Measurements from ENCODE around the gene MED22. TPM values are rescaled to one million over a fixed set of nuclear protein-coding genes. Genes with fewer than 3 reads are reported as not detected.

Gene MED22
- total RNA-seq, 1 donor from 2014 or later: 31.7 TPM

DNA sequence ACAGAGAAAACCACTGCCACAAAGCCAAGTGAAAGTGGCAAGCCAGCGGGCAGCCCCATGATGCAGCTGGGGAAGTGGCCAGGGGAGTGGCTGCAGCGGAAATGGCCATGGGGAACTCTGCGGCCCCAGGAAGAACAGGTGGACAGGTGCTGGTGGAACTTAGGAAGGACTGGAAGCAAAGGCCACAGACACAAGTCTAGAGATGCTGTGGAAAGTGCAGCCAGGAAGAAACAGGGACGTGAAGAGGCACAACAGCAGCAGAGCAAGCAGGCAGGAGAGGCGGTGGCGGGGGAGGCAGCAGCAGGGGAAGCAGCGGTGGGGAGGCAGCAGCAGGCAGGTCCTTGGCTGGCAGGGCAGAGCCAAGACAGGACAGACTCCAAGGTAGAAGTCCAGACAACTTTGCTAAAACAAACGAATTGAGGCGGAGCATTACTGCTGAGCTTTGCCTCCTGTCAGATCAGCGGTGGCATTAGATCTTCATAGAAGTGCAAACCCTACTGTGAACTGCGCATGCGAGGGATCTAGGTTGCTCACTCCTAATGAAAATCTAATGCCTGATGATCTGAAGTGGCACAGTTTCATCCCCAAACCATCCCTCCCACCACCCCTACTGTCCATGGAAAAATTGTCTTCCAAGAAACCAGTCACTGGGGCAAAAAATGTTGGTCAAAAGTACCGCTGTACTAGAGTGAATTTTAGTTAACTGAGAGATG, 23.8 kb downstream of the MED22 start:
- peaks cover 9% of the 10 kb centered on the region for H3K36me3 Mint-ChIP-seq
- Histone ChIP-seq H4K20me1 (ENCODE audit: low read depth) (no peaks in the 10 kb centered on the region), H3K27me3 (no peaks in the 10 kb centered on the region), H3K27ac (no peak overlapping the region), H3K79me2 (ENCODE audit: low read depth) (no peaks in the 10 kb centered on the region), H3K9ac (no peak overlapping the region), H2AFZ (replicated peaks) (no peak overlapping the region), H3K36me3 (no peaks in the 10 kb centered on the region), H3K4me3 (no peak overlapping the region), H3K4me2 (no peak overlapping the region), H3K4me1 (no peaks in the 10 kb centered on the region), H3K9me3 (ENCODE audit: low read depth) (peaks cover 4% of the 10 kb centered on the region), H3F3A (ENCODE audit: low read depth) (no peaks in the 10 kb centered on the region)
- H3K4me1 Mint-ChIP-seq: no peaks in the 10 kb centered on the region
- DNase-seq (ENCODE audit: low spot score): no peak
- H3K27me3 Mint-ChIP-seq (ENCODE audit: insufficient read depth, low read depth): peaks cover 18% of the 10 kb centered on the region
- H3K27ac Mint-ChIP-seq: no peak overlapping the region
- H3K9me3 Mint-ChIP-seq: peaks cover 22% of the 10 kb centered on the region
- TF ChIP-seq, protein P1, sequence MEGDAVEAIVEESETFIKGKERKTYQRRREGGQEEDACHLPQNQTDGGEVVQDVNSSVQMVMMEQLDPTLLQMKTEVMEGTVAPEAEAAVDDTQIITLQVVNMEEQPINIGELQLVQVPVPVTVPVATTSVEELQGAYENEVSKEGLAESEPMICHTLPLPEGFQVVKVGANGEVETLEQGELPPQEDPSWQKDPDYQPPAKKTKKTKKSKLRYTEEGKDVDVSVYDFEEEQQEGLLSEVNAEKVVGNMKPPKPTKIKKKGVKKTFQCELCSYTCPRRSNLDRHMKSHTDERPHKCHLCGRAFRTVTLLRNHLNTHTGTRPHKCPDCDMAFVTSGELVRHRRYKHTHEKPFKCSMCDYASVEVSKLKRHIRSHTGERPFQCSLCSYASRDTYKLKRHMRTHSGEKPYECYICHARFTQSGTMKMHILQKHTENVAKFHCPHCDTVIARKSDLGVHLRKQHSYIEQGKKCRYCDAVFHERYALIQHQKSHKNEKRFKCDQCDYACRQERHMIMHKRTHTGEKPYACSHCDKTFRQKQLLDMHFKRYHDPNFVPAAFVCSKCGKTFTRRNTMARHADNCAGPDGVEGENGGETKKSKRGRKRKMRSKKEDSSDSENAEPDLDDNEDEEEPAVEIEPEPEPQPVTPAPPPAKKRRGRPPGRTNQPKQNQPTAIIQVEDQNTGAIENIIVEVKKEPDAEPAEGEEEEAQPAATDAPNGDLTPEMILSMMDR (IDR thresholded peaks at IDR 0.05): no peak
- no peak for TF ChIP-seq EZH2 (IDR thresholded peaks at IDR 0.05)
- no peak for TF ChIP-seq EZH2phosphoT487 (IDR thresholded peaks at IDR 0.05)
- peak overlapping the region; percentile 1 for H3K4me3 Mint-ChIP-seq

DNA sequence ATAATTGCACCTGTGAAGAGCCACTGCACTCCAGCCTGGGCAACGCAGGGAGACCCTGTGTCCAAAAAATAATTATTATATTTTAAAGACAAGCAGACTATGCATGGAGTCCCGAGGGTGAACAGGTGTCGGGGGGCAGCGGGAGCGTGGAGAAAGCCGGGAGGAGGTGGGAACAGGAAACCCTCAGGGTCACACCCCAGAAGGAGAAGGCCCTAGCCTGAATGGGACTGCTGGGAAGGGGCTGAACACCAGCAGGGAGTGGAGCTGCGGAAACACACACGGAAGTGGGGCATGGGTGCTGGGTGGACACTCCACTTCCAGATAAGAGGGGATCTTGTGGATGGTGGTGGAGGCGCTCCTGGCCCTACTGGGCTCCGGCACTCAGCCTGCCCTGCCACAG, 24.7 kb downstream of the MED22 start:
- peaks cover 19% of the 10 kb centered on the region for H3K9me3 Mint-ChIP-seq
- Histone ChIP-seq H4K20me1 (ENCODE audit: low read depth) (no peaks in the 10 kb centered on the region), H3K27ac (no peak overlapping the region), H2AFZ (replicated peaks) (no peak overlapping the region), H3K4me1 (no peaks in the 10 kb centered on the region), H3K36me3 (no peaks in the 10 kb centered on the region), H3K9me3 (ENCODE audit: low read depth) (peaks cover 4% of the 10 kb centered on the region), H3K4me2 (no peak overlapping the region), H3K4me3 (no peak overlapping the region), H3F3A (ENCODE audit: low read depth) (no peaks in the 10 kb centered on the region), H3K9ac (no peak overlapping the region), H3K27me3 (no peaks in the 10 kb centered on the region), H3K79me2 (ENCODE audit: low read depth) (no peaks in the 10 kb centered on the region)
- no peaks in the 10 kb centered on the region for H3K4me1 Mint-ChIP-seq
- H3K27ac Mint-ChIP-seq: no peak overlapping the region
- no peak overlapping the region for H3K4me3 Mint-ChIP-seq
- H3K36me3 Mint-ChIP-seq: peaks cover 3% of the 10 kb centered on the region
- TF ChIP-seq, protein P1 (IDR thresholded peaks at IDR 0.05): no peak
- TF ChIP-seq EZH2phosphoT487 (IDR thresholded peaks at IDR 0.05): no peak
- no peak for TF ChIP-seq EZH2 (IDR thresholded peaks at IDR 0.05)
- no peak for DNase-seq (ENCODE audit: low spot score)
- peaks cover 12% of the 10 kb centered on the region for H3K27me3 Mint-ChIP-seq (ENCODE audit: insufficient read depth, low read depth)

DNA sequence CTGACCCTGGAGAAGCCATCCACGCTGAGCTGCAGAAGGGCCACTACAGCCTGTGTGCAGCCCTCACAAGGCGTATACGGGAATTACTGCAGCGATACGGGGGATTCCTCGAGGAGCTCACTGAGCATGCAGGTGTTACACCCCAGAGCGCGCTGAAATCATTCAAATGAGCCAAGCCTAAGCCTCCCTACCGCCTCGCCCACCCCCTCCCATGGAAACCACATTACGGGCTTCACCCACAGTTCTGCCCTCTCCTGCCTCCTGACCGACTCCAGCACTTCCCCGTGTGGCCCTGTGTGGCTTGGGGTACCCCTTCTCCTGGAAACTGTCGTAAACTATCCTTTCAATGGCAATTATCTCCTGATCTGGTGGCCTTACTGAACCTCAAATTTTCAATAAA, 25.2 kb downstream of the MED22 start:
- Histone ChIP-seq H3K4me3 (no peak overlapping the region), H3F3A (ENCODE audit: low read depth) (no peaks in the 10 kb centered on the region), H2AFZ (replicated peaks) (no peak overlapping the region), H3K79me2 (ENCODE audit: low read depth) (no peaks in the 10 kb centered on the region), H3K9me3 (ENCODE audit: low read depth) (peaks cover 4% of the 10 kb centered on the region), H3K4me2 (no peak overlapping the region), H3K36me3 (no peaks in the 10 kb centered on the region), H3K27ac (no peak overlapping the region), H3K27me3 (no peaks in the 10 kb centered on the region), H3K9ac (no peak overlapping the region), H4K20me1 (ENCODE audit: low read depth) (no peaks in the 10 kb centered on the region), H3K4me1 (no peaks in the 10 kb centered on the region)
- Mint-ChIP-seq H3K4me1 (no peaks in the 10 kb centered on the region), H3K27me3 (ENCODE audit: insufficient read depth, low read depth) (peaks cover 9% of the 10 kb centered on the region), H3K36me3 (peaks cover 2% of the 10 kb centered on the region), H3K9me3 (peaks cover 19% of the 10 kb centered on the region), H3K4me3 (no peak overlapping the region), H3K27ac (no peak overlapping the region)
- TF ChIP-seq EZH2phosphoT487 (IDR thresholded peaks at IDR 0.05): no peak
- TF ChIP-seq EZH2 (IDR thresholded peaks at IDR 0.05): no peak
- TF ChIP-seq, protein P1 (IDR thresholded peaks at IDR 0.05): no peak
- no peak for DNase-seq (ENCODE audit: low spot score)

Measured in neural progenitor cell (in vitro differentiated cells).